HG03025 (cell line): ENCODE results near the gene POU6F1.

ENCODE experiments used
- ATAC-seq: cut with Tn5 transposase; IDR thresholded peaks from one replicate; pipeline ENCODE4 v1.9.1; 2021; ENCODE audit warnings: mild to moderate bottlenecking, moderate library complexity; ENCODE audit not compliant: unreplicated experiment, low FRiP score

POU6F1 gene

DNA sequence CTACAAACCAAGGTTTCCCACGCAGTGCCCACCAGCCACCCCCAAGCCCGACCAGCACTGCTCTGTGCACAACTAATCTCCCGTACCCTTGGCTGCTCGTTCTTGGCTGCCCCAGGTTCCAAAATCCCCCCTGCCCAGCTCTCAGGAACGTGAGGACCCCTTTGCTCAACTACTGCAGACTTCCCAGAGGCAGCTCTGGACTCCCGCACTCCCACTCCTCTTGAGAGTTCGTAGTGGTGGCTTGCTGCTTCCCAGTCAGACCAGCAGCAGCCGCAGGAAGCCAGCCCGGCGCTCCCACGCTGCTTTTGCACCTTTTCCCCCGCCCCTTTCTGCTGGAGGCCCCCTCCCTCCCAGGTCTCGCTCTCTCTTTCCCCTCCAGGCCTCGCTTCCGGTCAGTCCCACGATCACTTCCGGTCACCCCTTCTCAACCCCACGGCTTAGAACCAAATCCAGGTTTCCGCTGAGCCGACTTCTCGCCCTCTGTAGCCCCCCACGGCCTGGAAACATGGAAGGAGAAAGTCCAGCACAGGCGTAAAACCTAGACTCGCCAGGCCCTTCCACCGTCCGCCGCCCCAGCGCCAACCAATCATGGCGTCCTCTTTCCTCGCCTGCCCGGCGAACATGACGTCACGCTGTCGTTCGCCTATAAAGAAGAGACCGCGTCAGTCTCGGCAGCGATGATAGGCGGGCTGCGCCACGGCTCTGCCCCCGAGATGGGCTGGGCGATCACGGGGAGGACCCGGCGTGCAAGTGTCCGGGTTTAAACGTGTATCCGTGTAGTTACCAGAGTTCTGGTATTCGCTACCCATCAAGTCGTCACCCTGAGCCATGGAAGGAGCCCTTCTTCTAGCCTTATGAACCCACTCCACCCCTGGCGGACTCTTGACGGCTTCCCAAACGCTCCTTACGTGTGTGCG lies 45.1 kb downstream of the POU6F1 start, which contains the start of gene TFCP2:
TFCP2 (minus strand) TSS at position 621 of the 917 bp plus-strand sequence. CDS start 713 bp downstream, outside the sequence.
- ATAC-seq: peak; percentile 76

- ATAC-seq: peak; percentile 5
These were observed 45.9 kb downstream of the POU6F1 start for GRCh38 chr12:51171884-51172514.

GRCh38 chr12:51163795-51164194 lies 54.1 kb downstream of the POU6F1 start:
- no peak for ATAC-seq

GRCh38 chr12:51162217-51162616 lies 55.6 kb downstream of the POU6F1 start:
- ATAC-seq: no peak

GRCh38 chr12:51160814-51161459 lies 56.9 kb downstream of the POU6F1 start:
- no peak for ATAC-seq

DNA sequence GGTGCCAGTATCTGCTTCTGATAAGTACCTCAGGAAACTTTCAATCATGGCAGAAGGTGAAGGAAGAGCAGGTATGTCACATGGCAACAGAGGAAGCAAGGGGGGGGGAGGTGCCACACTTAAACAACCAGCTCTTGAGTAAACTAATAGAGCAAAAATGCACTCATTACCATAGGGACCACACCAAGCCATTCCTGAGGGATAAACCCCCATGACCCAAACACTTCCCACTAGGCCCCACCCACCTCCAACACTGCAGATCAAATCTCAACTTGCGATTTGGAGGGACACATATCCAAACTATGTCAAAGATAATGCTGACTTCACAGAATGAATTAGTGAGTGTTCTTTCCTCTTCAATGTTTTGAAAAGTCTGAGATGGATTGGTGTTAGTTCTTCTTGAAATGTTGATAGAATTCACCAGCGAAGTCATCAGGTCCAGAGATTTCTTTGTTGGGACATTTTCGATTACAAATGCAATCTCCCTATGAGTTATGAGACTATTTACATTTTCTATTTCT lies 61.6 kb downstream of the POU6F1 start:
- ATAC-seq: no peak

DNA sequence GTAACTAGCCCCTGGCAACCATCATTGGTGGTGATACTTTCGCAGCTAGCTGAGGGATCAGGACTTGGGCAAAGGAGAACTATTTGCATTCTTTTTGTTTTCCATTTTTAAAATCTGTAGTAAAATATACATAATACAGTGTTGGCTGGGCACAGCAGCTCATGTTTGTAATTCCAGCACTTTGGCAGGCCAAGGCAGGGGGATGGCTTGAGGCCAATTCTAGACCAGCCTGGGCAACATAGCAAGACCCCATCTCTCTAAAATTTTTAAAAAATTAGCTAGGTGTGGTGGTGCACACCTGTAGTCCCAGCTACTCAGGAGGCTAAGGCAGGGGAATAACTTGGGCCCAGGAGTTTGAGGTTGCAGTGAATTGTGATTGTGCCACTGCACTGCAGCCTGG lies 64.9 kb downstream of the POU6F1 start:
- ATAC-seq: no peak

GRCh38 chr12:51150777-51151176 lies 67.1 kb downstream of the POU6F1 start:
- no peak for ATAC-seq

- no peak for ATAC-seq
These were observed 70.6 kb downstream of the POU6F1 start for GRCh38 chr12:51147309-51147708.

GRCh38 chr12:51139292-51139844 lies 78.5 kb downstream of the POU6F1 start:
- ATAC-seq: no peak
